Nephron progenitor cell (in vitro differentiated cells): Measurements from ENCODE around the gene FOXD3.

Experiments
- DNase-seq: peaks from one replicate; pipeline ENCODE4 v3.0.0; 2021
- H3K27ac Mint-ChIP-seq: 2 replicates; pipeline ENCODE4 v1.8.0; 2021; ENCODE audit warnings: mild to moderate bottlenecking, moderate library complexity, mixed read lengths
- H3K27me3 Mint-ChIP-seq: 2 replicates; pipeline ENCODE4 v1.8.0; 2021; ENCODE audit warnings: mild to moderate bottlenecking, low read depth, mixed read lengths; ENCODE audit not compliant: poor library complexity
- H3K36me3 Mint-ChIP-seq: 2 replicates; pipeline ENCODE4 v1.8.0; 2021; ENCODE audit warnings: low read depth, mixed read lengths
- H3K4me1 Mint-ChIP-seq: 2 replicates; pipeline ENCODE4 v1.8.0; 2021; ENCODE audit warnings: mixed read lengths
- H3K4me3 Mint-ChIP-seq: 2 replicates; pipeline ENCODE4 v1.8.0; 2021; ENCODE audit warnings: mild to moderate bottlenecking, moderate library complexity, mixed read lengths
- H3K9me3 Mint-ChIP-seq: 2 replicates; pipeline ENCODE4 v1.8.0; 2021; ENCODE audit warnings: mild to moderate bottlenecking, moderate library complexity, mixed read lengths
- CTCF ChIP-seq: fragments of 200-600 bp; sonication (generic); IDR thresholded peaks from 2 replicates; pipeline ENCODE4 v1.5.0; 2021; ENCODE audit warnings: antibody characterized with exemption

Gene FOXD3

GRCh38 chr1:63318201-63318979 lies 4.0 kb upstream of the FOXD3 start:
- peaks cover 99% of the 10 kb centered on the region for H3K27me3 Mint-ChIP-seq
- no peak overlapping the region for H3K27ac Mint-ChIP-seq
- H3K9me3 Mint-ChIP-seq: peaks cover 17% of the 10 kb centered on the region
- no peak for DNase-seq
- no peak for TF ChIP-seq CTCF
- no peaks in the 10 kb centered on the region for H3K36me3 Mint-ChIP-seq
- peaks cover 17% of the 10 kb centered on the region for H3K4me1 Mint-ChIP-seq
- peak overlapping the region; percentile 76 for H3K4me3 Mint-ChIP-seq

- H3K27me3 Mint-ChIP-seq: peaks cover 95% of the 10 kb centered on the region
- H3K27ac Mint-ChIP-seq: no peak overlapping the region
- H3K9me3 Mint-ChIP-seq: peaks cover 17% of the 10 kb centered on the region
- DNase-seq: peak; percentile 51
- TF ChIP-seq CTCF: no peak
- H3K4me1 Mint-ChIP-seq: peaks cover 17% of the 10 kb centered on the region
- H3K4me3 Mint-ChIP-seq: peak overlapping the region; percentile 42
- no peaks in the 10 kb centered on the region for H3K36me3 Mint-ChIP-seq
Measured at GRCh38 chr1:63319046-63320021, 3.0 kb upstream of the FOXD3 start.

GRCh38 chr1:63320022-63320721 lies 2.2 kb upstream of the FOXD3 start:
- Mint-ChIP-seq H3K4me1 (peaks cover 17% of the 10 kb centered on the region), H3K36me3 (no peaks in the 10 kb centered on the region), H3K4me3 (peak overlapping the region; percentile 44), H3K27me3 (peaks cover 95% of the 10 kb centered on the region), H3K9me3 (peaks cover 17% of the 10 kb centered on the region), H3K27ac (no peak overlapping the region)
- peak; percentile 29 for DNase-seq
- no peak for TF ChIP-seq CTCF

GRCh38 chr1:63321066-63321784 lies 1.1 kb upstream of the FOXD3 start:
- Mint-ChIP-seq H3K4me1 (peaks cover 19% of the 10 kb centered on the region), H3K9me3 (peaks cover 14% of the 10 kb centered on the region), H3K4me3 (peak overlapping the region; percentile 74), H3K27ac (no peak overlapping the region), H3K36me3 (no peaks in the 10 kb centered on the region), H3K27me3 (peaks cover 95% of the 10 kb centered on the region)
- peak; percentile 33 for DNase-seq
- no peak for TF ChIP-seq CTCF

- H3K4me3 Mint-ChIP-seq: peak overlapping the region; percentile 74
- H3K9me3 Mint-ChIP-seq: peaks cover 13% of the 10 kb centered on the region
- no peak overlapping the region for H3K27ac Mint-ChIP-seq
- TF ChIP-seq CTCF: no peak
- H3K4me1 Mint-ChIP-seq: peaks cover 24% of the 10 kb centered on the region
- H3K27me3 Mint-ChIP-seq: peaks cover 95% of the 10 kb centered on the region
- no peaks in the 10 kb centered on the region for H3K36me3 Mint-ChIP-seq
- DNase-seq: no peak
Measured at GRCh38 chr1:63321785-63322113, 618 bp upstream of the FOXD3 start.
